ENCODE data around the gene ANKIB1.
"Not testable (repeated sequence)": the region's sequence is repeated elsewhere in the genome, so short reads cannot be mapped to it uniquely, and the experiment has no call there.

ANKIB1 gene

DNA sequence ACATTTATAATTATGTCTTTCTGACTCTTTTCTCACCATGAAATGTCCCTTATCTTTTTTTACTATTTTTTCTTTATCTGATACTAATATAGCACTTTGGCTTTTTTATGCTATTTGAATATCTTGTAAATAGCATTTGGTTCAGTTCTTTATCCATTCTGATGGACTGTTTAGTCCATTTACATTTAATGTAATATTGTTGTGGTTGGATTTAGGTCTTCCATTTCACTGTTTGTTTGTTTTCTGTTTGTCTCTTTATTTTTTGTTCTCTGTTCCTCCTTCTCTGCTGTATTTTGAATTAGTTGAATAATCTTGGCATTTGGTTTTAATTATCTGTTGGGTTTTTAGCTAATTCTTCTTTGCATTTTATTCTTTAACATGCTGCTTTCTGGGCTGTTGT, 89.8 kb downstream of the ANKIB1 start:
- no peak for DNase-seq

DNA sequence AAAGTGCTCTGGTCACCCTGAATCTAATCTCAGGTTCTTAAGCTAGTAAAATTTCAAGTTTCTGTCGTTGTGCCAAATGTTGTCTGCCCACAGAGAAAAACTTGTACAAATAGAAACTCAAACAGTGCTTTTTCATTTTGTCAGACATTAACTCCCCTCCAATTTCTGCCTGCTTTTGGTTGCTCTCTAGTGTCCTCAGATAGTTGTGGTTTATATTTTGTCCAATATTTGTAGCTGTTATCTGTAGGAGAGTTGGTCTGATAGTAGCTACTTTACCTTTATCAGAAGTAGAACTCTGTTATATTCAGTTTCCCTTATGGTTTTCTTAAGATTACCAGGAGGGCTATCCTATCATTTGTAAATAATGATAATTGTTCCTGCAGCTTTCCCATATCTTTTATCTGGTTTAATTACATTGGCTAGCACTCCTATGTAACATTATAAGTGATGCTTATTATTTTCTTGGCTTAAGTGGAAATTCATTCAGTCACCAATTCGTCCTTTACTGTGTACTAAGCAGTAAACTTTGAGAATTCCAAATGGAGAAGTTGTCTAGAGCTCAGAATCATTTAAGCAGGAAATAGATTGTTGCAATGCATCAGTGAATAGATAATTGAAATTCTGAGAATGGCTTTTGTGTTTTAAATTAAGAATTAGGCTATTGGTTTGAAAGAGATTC, 91.0 kb downstream of the ANKIB1 start:
- no peak for DNase-seq

- no peak for DNase-seq
Measured at GRCh38 chr7:92340016-92340415, 94.2 kb downstream of the ANKIB1 start.

DNA sequence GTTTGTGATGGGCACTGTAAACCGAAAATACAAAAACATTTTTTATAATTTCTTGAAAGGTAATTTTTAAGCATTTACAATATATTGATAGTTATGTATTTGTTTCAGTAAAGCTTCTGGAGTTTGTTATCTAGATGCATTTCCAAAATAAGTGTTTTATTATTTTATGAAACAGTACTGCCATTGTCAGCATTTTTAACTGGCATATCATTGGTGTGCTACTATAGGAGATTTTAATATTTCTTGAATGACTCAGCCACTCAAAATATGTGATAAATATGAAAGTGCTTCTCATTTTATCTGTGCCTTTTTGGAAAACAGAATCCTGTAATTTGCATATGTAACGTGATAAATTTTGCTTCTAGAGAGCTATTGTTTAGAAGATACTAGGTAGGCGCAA, 97.9 kb downstream of the ANKIB1 start:
- no peak for DNase-seq

DNA sequence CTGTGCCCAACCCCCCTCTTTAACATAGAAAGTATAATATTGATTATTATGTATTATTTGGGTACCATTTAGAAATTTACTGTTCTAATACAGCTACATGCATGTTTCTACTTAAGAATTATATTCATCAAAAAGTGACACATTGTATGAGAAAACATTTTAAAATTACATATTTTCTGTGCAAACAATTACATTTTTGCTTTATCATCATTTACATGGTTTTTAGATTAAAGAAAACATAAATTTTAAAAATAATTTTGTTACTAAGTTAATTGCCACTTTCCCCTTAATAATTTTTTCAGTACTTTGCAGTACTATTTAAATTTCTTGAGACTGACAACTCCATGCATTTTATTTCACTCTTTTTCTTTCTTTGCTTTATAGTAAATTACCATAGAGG, 106.2 kb downstream of the ANKIB1 start:
- no peak for DNase-seq

- DNase-seq = no peak
Measured at GRCh38 chr7:92354214-92354613, 108.4 kb downstream of the ANKIB1 start.

DNA sequence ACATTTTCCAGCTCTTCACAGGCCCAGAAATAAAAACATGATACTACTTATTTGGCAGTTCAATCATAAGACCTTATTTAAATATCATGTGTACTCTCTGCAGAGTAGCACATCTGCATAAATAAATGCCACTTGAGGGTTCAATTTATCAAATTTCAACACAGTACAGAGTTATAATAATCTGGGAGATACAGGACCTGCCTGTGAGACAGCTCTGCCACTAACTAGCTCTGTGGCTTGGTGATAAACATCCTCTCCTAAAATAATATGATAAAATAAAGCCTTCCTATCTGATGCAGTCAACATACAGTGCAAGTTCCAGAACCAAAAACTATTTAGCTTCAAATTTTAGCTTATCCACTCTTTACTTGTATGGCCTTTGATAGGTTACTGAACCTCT, 110.6 kb downstream of the ANKIB1 start:
- no peak for DNase-seq

DNA sequence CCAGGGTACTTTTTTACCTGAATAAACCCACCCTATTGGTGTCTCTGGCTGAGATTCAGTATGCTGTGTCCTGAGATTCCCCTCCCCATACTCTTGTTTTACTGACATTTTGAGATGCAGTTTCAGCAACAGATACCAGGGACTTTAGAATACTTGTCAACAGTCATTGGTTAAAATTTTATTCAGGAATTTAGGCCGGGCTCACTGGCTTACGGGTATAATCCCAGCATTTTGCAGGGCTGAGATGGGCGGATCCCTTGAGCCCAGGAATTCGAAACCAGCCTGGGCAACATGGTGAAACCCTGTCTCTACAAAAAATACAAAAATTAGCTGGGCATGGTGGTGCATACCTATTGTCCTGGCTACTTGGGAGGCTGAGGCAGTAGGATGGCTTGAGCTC, 111.5 kb downstream of the ANKIB1 start:
- no peak for DNase-seq

DNA sequence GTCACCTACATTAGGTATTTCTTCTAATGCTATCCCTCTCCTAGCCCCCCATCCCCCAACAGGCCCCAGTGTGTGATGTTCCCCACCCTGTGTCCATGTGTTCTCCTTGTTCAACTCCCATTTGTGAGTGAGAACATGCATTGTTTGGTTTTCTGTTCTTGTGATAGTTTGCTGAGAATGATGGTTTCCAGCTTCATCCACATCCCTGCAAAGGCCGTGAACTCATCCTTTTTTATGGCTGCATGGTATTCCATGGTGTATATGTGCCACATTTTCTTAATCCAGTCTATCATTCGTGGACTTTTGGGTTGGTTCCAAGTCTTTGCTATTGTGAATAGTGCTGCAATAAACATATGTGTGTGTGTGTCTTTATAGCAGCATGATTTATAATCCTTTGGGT, 113.4 kb downstream of the ANKIB1 start:
- DNase-seq = not testable (repeated sequence)

DNA sequence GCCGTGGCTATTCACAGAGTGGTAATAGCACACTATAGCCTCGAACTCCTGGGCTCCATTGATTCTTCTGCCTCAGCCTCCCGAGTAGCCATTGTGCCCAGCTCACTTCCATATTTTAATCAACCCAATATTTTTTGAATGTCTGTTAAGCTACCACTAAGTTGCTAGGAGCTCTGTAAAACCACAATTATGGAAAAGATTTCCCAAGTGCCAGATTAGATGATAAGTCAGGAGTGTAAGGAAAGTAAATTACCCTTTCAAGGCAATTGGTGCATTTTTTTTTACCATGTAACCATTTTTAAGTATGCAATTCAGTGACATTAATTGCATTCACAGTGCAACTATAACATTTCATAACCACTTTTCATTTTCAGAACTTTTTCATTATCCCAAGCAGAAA, 114.0 kb downstream of the ANKIB1 start:
- DNase-seq = no peak

DNA sequence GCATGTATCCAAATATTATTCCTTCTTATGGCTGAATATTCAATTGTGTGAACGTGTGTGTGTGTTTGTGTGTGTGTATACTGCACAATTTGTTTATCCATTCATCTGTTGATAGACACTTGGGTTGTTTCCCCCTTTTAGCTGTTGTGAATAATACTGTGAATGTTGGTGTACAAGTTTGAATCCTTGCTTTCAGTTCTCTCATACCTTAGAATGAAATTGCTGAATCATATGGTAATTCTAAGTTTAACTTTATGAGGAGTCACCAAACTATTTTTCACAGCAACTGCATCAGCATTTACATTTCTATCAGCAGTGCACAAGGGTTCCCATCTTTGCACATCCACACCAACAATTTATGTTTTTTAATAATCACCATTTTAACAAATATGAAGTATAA, 114.6 kb downstream of the ANKIB1 start:
- DNase-seq = no peak

GRCh38 chr7:92362131-92362530, 116.4 kb downstream of the ANKIB1 start:
- DNase-seq = no peak

DNA sequence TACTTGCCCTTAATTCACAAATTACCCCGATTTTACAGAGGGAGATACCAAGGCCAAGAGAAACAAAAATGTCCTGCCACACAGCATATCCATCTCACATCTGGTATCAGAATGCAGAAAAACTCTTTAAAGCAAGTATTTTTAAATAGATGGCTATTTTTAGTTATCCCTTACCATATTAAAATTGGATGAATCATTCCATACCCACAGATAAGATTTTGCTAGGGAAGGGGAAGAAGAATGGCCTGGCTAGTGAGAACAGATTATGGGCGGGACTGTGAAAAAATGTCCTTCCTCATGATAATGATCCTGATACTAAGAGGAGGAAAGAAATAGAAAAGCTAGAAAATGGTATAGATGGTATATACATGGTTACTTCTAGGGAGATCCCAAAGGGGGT, 121.0 kb downstream of the ANKIB1 start:
- no peak for DNase-seq

DNA sequence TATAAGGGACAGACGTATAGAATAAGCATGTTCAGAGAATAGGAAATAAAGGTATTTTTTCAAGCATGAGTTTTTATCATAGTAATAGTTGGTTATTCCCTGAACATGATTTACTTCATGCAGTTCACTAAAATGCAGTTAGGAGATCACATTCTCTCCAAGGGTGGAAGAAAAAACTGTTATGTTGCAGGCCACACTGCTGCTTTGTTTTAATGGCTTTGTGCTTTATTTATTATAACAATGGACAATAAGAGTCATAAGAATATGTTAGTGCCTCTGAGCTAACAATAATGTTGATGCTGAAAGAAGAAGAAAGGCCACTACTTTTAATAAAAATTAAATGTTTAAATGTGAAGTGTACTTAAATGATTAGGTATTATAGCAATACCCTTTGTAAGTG, 123.0 kb downstream of the ANKIB1 start:
- no peak for DNase-seq

DNA sequence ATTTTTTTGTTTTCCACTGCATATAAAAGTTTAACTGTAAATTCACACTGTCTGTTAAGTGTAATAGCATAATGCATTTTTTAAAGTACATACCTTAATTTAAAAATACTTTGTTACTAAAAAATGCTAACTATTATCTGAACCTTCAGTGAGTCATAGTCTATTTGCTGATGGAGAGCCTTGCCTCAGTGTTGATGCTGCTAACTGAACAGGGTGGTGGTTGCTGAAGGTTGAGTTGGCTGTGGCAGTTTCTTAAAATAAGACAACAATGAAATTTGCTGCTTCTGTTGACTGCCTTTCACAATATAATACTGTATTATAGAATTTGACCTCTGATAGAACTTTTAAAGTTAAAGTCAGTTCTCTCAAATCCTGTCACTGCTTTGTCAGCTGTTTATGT, 129.2 kb downstream of the ANKIB1 start:
- DNase-seq = no peak

DNA sequence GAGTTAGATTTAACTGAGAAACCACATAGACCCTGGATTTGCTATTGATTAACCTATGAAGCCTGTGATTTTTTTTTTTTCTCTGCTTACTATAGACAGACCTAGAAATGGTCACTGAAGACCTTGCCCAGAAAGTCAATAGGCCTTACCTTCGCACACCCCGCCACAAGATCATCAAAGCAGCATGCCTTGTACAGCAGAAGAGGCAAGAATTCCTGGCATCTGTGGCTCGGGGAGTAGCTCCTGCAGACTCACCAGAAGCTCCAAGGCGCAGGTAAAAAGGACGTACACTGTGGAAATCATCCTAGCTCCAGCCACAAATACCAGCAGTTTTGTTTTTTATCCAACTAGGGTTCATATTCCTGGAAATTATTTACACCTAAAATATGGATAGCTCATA, 145.3 kb downstream of the ANKIB1 start:
- DNase-seq = no peak

- DNase-seq = no peak
Measured at GRCh38 chr7:92397542-92397941, 151.8 kb downstream of the ANKIB1 start.

DNA sequence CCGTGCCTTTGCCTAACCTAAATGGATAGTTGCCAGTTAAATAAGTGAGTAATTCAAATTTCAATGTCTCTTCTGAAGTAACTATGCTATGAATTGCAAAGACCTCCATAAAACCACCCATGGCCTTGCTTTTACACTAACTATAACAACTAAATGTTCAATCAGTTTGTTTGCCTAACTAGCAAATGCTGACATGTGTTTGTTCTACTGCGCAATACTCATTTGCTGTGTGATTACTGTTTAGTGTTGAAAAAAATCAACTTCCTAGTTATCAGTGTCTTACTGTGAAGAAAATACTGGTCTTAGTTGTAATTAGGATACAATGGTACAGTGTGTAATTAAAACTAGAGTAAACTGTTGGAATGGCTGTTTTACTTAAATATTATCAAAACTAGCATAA, 154.2 kb downstream of the ANKIB1 start:
- DNase-seq = no peak

GRCh38 chr7:92402920-92403759, 157.4 kb downstream of the ANKIB1 start:
- DNase-seq = no peak

DNA sequence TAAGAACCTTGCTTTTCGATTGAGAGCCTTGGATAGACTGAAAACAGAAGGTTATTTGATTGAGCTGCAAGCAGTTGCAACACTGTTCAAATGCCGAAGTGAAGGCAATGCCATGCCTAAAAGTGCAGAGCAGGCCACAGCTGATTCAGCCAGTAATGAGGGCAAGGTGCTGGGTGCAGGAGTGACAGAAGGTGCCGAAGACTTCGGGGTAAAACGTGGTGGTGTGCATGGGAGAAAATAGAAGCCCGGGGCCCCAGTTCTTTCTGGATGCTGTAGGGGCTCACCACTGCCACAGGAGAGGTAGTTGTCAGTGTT, 157.9 kb downstream of the ANKIB1 start:
- DNase-seq = no peak

- DNase-seq = peak in 1 of 2 experiments; percentile 35
Measured at GRCh38 chr7:92404170-92404614, 158.4 kb downstream of the ANKIB1 start.

DNA sequence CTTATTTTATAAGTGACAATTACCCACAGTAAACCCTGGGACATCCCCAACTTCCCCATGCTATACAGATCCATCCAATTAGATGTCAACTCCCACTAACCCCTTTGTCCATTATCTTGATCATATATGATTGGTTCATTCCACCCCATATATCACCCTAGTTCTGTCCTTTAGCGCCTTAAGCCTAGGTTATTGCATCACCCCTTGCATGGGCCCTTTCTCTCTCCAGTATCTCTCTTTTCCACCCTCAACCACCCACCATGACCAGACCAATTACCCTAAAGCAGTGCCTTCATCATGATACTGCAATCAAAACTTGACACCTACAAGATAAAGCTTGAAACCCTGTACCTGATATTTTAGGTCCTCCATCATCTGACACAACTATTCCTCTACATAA, 163.6 kb downstream of the ANKIB1 start:
- DNase-seq = no peak

DNA sequence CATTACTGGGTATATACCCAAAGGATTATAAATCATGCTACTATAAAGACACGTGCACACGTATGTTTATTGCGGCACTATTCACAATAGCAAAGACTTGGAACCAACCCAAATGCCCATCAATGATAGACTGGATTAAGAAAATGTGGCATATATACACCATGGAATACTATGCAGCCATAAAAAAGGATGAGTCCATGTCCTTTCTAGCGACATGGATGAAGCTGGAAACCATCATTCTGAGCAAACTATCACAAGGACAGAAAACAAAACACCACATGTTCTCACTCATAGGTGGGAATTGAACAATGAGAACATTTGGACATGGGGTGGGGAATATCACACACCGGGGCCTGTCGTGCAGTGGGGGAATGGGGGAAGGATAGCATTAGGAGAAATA, 164.4 kb downstream of the ANKIB1 start:
- DNase-seq = not testable (repeated sequence)

GRCh38 chr7:92412745-92413144, 167.0 kb downstream of the ANKIB1 start:
- DNase-seq = no peak

- DNase-seq = no peak
Measured at GRCh38 chr7:92413550-92413949, 167.8 kb downstream of the ANKIB1 start.

Measured in stimulated activated CD4-positive, alpha-beta T cell treated with anti-CD3 and anti-CD28 coated beads, Interleukin-4, amount 100 ng/mL, for 4 hours (primary cell).